Transverse colon (tissue), 3 donors: ENCODE results near the gene SLIT3.

Experiments used
- POLR2A ChIP-seq: fragments of 450-650 bp; IDR thresholded peaks from one replicate; pipeline ENCODE4 v1.6.1; 2016; ENCODE audit warnings: antibody characterized with exemption, mild to moderate bottlenecking, moderate library complexity
- TF ChIP-seq, protein P1 (sequence below), 5 experiments: fragments of 200-600 bp in 3 of 5; fragments of 450-650 bp in 2 of 5; sonication (generic) in 3 of 5; IDR thresholded peaks; 1 replicate in 2 of 5; 2 replicates in 3 of 5; pipeline ENCODE4 v1.5.1; 2016 to 2017; ENCODE audit warnings: antibody characterized with exemption in 5 of 5, inconsistent platforms in 3 of 5, mild to moderate bottlenecking in 2 of 5, moderate library complexity in 1 of 5

DNA sequence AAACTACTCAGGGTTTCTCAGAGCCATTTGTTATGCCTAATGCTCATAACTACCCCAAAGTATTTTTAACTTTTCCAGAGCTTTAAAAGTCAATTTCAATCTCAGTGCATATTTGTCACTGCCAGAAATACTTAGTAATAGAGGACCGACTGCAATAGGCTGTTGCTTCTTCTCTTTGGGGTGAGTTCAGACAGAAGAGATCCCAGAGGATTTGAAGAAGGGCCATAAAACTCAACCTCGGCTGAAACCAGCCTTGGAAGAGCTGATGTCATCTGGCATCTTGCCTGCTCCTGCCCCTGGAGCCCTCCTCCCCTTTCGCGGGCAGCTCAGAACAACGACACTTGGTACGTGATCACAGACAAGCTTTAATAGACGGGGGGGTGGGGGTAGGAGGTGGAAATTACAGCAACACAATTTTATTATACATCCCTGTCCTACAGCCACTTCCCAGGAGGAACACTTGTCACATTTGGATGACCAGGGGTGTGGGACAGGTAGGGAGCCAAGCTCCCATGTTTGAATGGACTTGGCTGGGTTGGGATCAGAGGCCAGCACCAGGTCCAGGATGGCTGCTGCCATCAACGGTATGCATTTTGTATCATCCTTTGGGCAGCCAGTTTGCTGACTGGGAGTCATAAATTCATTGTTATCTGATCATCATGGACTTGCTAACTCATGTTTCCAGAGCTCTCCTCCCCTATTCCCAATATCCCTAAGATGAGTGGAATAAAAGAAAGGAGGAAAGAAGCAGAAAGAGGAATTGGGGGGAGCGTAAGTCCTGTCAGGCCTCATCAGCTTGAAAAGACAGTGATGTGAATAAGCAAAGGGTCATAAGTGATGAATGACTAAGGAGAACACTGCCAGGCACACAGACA is 535.2 kb downstream of the SLIT3 start:
- TF ChIP-seq, protein P1, sequence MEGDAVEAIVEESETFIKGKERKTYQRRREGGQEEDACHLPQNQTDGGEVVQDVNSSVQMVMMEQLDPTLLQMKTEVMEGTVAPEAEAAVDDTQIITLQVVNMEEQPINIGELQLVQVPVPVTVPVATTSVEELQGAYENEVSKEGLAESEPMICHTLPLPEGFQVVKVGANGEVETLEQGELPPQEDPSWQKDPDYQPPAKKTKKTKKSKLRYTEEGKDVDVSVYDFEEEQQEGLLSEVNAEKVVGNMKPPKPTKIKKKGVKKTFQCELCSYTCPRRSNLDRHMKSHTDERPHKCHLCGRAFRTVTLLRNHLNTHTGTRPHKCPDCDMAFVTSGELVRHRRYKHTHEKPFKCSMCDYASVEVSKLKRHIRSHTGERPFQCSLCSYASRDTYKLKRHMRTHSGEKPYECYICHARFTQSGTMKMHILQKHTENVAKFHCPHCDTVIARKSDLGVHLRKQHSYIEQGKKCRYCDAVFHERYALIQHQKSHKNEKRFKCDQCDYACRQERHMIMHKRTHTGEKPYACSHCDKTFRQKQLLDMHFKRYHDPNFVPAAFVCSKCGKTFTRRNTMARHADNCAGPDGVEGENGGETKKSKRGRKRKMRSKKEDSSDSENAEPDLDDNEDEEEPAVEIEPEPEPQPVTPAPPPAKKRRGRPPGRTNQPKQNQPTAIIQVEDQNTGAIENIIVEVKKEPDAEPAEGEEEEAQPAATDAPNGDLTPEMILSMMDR (IDR thresholded peaks at IDR 0.05) = no peak
- no peak for TF ChIP-seq POLR2A
